ENCODE data around the gene PLP2. TPM values are rescaled to one million over a fixed set of nuclear protein-coding genes. Genes with fewer than 3 reads are reported as not detected.
A peak's percentile ranks its signal among the peaks of the same experiment; 100 is the strongest.

The PLP2 gene
- total RNA-seq, 2 donors from 2014 or later: 1.9 to 2.0 TPM

GRCh38 chrX:49160908-49161307, 10.8 kb upstream of the PLP2 start:
- peaks cover 6% of the 10 kb centered on the region for H3K27me3 ChIP-seq (ENCODE audit: control insufficient read depth, insufficient read depth, low read length, poor library complexity, severe bottlenecking)
- H3K4me1 ChIP-seq (ENCODE audit: control insufficient read depth, insufficient read depth, low read length): no peaks in the 10 kb centered on the region
- H3K27ac Mint-ChIP-seq: no peak overlapping the region
- H3K9me3 Mint-ChIP-seq: peaks cover 63% of the 10 kb centered on the region
- no peaks in the 10 kb centered on the region for H3K4me1 Mint-ChIP-seq
- TF ChIP-seq, protein P1, sequence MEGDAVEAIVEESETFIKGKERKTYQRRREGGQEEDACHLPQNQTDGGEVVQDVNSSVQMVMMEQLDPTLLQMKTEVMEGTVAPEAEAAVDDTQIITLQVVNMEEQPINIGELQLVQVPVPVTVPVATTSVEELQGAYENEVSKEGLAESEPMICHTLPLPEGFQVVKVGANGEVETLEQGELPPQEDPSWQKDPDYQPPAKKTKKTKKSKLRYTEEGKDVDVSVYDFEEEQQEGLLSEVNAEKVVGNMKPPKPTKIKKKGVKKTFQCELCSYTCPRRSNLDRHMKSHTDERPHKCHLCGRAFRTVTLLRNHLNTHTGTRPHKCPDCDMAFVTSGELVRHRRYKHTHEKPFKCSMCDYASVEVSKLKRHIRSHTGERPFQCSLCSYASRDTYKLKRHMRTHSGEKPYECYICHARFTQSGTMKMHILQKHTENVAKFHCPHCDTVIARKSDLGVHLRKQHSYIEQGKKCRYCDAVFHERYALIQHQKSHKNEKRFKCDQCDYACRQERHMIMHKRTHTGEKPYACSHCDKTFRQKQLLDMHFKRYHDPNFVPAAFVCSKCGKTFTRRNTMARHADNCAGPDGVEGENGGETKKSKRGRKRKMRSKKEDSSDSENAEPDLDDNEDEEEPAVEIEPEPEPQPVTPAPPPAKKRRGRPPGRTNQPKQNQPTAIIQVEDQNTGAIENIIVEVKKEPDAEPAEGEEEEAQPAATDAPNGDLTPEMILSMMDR (conservative IDR thresholded peaks at IDR 0.05): no peak
- no peak overlapping the region for H3K4me3 ChIP-seq (ENCODE audit: low read length)
- H3K9me3 ChIP-seq (ENCODE audit: control insufficient read depth, low read length): no peaks in the 10 kb centered on the region
- H3K36me3 Mint-ChIP-seq (ENCODE audit: low read depth): no peaks in the 10 kb centered on the region
- H3K27me3 Mint-ChIP-seq (ENCODE audit: insufficient read depth): peaks cover 54% of the 10 kb centered on the region
- H3K9ac ChIP-seq (ENCODE audit: extremely low read depth, low read length, poor library complexity, severe bottlenecking): no peak overlapping the region
- no peak overlapping the region for H3K4me3 Mint-ChIP-seq
- no peak for DNase-seq
- H3K27ac ChIP-seq (ENCODE audit: low read depth, low read length): no peak overlapping the region
- WGBS, 2 experiments (ENCODE audit: insufficient coverage in 1 of 2, insufficient read length in 1 of 2): no CpG with 5 or more reads among the region's 2 CpGs
- no peaks in the 10 kb centered on the region for H3K36me3 ChIP-seq (ENCODE audit: control insufficient read depth, insufficient read depth, low read length)

- Histone ChIP-seq H3K4me1 (ENCODE audit: control insufficient read depth, insufficient read depth, low read length) (no peaks in the 10 kb centered on the region), H3K4me3 (ENCODE audit: low read length) (no peak overlapping the region), H3K9ac (ENCODE audit: extremely low read depth, low read length, poor library complexity, severe bottlenecking) (no peak overlapping the region), H3K36me3 (ENCODE audit: control insufficient read depth, insufficient read depth, low read length) (no peaks in the 10 kb centered on the region), H3K27me3 (ENCODE audit: control insufficient read depth, insufficient read depth, low read length, poor library complexity, severe bottlenecking) (peaks cover 10% of the 10 kb centered on the region), H3K9me3 (ENCODE audit: control insufficient read depth, low read length) (no peaks in the 10 kb centered on the region), H3K27ac (ENCODE audit: low read depth, low read length) (no peak overlapping the region)
- Mint-ChIP-seq H3K4me3 (no peak overlapping the region), H3K4me1 (no peaks in the 10 kb centered on the region), H3K27ac (no peak overlapping the region), H3K27me3 (ENCODE audit: insufficient read depth) (peaks cover 57% of the 10 kb centered on the region), H3K36me3 (ENCODE audit: low read depth) (no peaks in the 10 kb centered on the region), H3K9me3 (peaks cover 60% of the 10 kb centered on the region)
- DNase-seq: no peak
- TF ChIP-seq, protein P1 (conservative IDR thresholded peaks at IDR 0.05): no peak
- WGBS, 2 experiments (ENCODE audit: insufficient coverage in 1 of 2, insufficient read length in 1 of 2): 80 to 92% methylated on average over 3 to 4 of the region's 5 CpGs
Measured at GRCh38 chrX:49161632-49162031, 10.1 kb upstream of the PLP2 start.

DNA sequence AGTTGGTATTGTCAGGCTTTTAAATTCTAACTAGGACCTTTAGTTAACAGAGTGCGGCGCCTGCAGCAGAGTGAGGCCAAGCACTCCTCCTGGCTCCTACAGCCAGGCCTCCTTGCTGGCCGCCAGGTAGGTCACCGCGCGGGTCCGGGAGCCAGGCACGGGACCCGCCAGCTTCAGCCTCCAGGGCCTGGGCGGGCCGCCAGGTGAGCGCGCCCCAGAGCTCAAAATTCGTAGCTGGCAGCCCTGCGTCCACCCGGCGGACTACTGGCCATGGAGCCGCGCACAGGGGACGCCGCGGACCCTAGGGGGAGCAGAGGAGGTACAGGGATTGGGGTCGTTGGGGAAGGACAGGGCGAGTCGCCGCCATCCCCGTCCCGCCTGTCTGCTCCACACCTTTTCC, 9.1 kb upstream of the PLP2 start, which contains the start of gene MAGIX:
Gene MAGIX (plus strand): TSS at position 139 of the 400 bp plus-strand sequence. CDS start 132 bp downstream, at position 271.
- 50 to 79% methylated on average over 5 to 22 of the region's 28 CpGs for WGBS, 2 experiments (ENCODE audit: insufficient coverage in 1 of 2, insufficient read length in 1 of 2)
- Mint-ChIP-seq H3K9me3 (peaks cover 61% of the 10 kb centered on the region), H3K27ac (no peak within 1 kb of the TSS), H3K4me1 (no peaks in the 10 kb centered on the region), H3K36me3 (ENCODE audit: low read depth) (no peaks in the 10 kb centered on the region), H3K4me3 (peak within 1 kb of the TSS; percentile 60), H3K27me3 (ENCODE audit: insufficient read depth) (peaks cover 58% of the 10 kb centered on the region)
- peaks cover 20% of the 10 kb centered on the region for H3K27me3 ChIP-seq (ENCODE audit: control insufficient read depth, insufficient read depth, low read length, poor library complexity, severe bottlenecking)
- no peak within 1 kb of the TSS for H3K27ac ChIP-seq (ENCODE audit: low read depth, low read length)
- H3K9me3 ChIP-seq (ENCODE audit: control insufficient read depth, low read length): no peaks in the 10 kb centered on the region
- H3K36me3 ChIP-seq (ENCODE audit: control insufficient read depth, insufficient read depth, low read length): no peaks in the 10 kb centered on the region
- H3K4me3 ChIP-seq (ENCODE audit: low read length): no peak within 1 kb of the TSS
- H3K4me1 ChIP-seq (ENCODE audit: control insufficient read depth, insufficient read depth, low read length): no peaks in the 10 kb centered on the region
- H3K9ac ChIP-seq (ENCODE audit: extremely low read depth, low read length, poor library complexity, severe bottlenecking): no peak within 1 kb of the TSS
- DNase-seq: peak; percentile 71
- TF ChIP-seq, protein P1 (conservative IDR thresholded peaks at IDR 0.05): no peak

All from endodermal cell (in vitro differentiated cells).